Lung (tissue), 12 donors: ENCODE results near the gene FSTL1. TPM values are rescaled to one million over a fixed set of nuclear protein-coding genes. Genes with fewer than 3 reads are reported as not detected.

ENCODE experiments used
- ATAC-seq: fragments of 200-7000 bp; cut with Tn5 transposase; one replicate; pipeline ENCODE4 v1.9.1; 2020; ENCODE audit warnings: moderate number of reproducible peaks; ENCODE audit not compliant: insufficient read depth, low FRiP score
- DNase-seq, 3 donors: peaks; one replicate each; pipeline ENCODE4 v3.0.0-alpha.2; 2013 to 2017
- H3K27ac ChIP-seq, 2 donors: one replicate each; pipeline ENCODE4 v1.5.1; 2013; ENCODE audit warnings: mild to moderate bottlenecking in 2 of 2, moderate library complexity in 2 of 2, control low read depth in 1 of 2, inconsistent platforms in 1 of 2, low read depth in 1 of 2, low read length in 1 of 2
- H3K27me3 ChIP-seq, 3 donors: one replicate each; pipeline ENCODE4 v1.5.1; 2013; ENCODE audit warnings: low read length in 2 of 3; ENCODE audit not compliant: control insufficient read depth in 3 of 3, insufficient read depth in 3 of 3
- H3K36me3 ChIP-seq, 4 donors: one replicate each; pipeline ENCODE4 v1.5.1; 2013; ENCODE audit warnings: low read length in 4 of 4, mild to moderate bottlenecking in 1 of 4, moderate library complexity in 1 of 4; ENCODE audit not compliant: control insufficient read depth in 4 of 4, insufficient read depth in 4 of 4
- H3K4me1 ChIP-seq, 5 donors: one replicate each; pipeline ENCODE4 v1.5.1; 2013; ENCODE audit warnings: low read length in 5 of 5, mild to moderate bottlenecking in 2 of 5, moderate library complexity in 1 of 5; ENCODE audit not compliant: control insufficient read depth in 5 of 5, insufficient read depth in 5 of 5
- H3K4me3 ChIP-seq: one replicate; pipeline ENCODE4 v1.5.1; 2013; ENCODE audit warnings: mild to moderate bottlenecking, control low read depth, moderate library complexity
- H3K9ac ChIP-seq, 2 donors: one replicate each; pipeline ENCODE4 v1.5.1; 2013; ENCODE audit warnings: low read length in 2 of 2, control low read depth in 1 of 2; ENCODE audit not compliant: insufficient read depth in 1 of 2
- H3K9me3 ChIP-seq, 4 donors: one replicate each; pipeline ENCODE4 v1.5.1; 2013; ENCODE audit warnings: low read length in 3 of 4, mild to moderate bottlenecking in 1 of 4, moderate library complexity in 1 of 4; ENCODE audit not compliant: control insufficient read depth in 4 of 4, insufficient read depth in 3 of 4
- CTCF ChIP-seq: IDR thresholded peaks from 2 replicates; pipeline ENCODE4 v1.5.1; 2012; ENCODE audit warnings: mild to moderate bottlenecking; ENCODE audit errors: control extremely low read depth, extremely low read depth
- WGBS, 2 donors: extraction: QIAGEN DNeasy Blood & Tissue Kit; methylation state at CpG; one replicate each; pipeline ENCODE4 v1.1.7; 2013; 5-methylcytosine and 5-hydroxymethylcytosine counted together
- polyA plus RNA-seq, 2 donors: library from polyadenylated mRNA; stranded (reverse); fragments of 200-250 nt; gene quantifications; one replicate each; pipeline ENCODE4 v1.2.1, GENCODE V29; 2013
- total RNA-seq, 2 donors: library from RNA; depleted of rRNA in 1 of 2; stranded (reverse); fragments of >200 nt in 1 of 2; gene quantifications; one replicate each; pipeline ENCODE4 v1.2.1, GENCODE V29; 2014 to 2021
- donor health status: control.
- donor health status: control.
- donor health status: Bipolar disorder and iron deficiency.
- donor health status: healthy.
- donor health status: DM: yes; HTN: yes; CAD: no.

The FSTL1 gene
- total and polyA plus RNA-seq, 4 donors: 24.9 to 544 (median 192) TPM

- H3K4me1 ChIP-seq: peaks cover 2 to 46% (median 38%) of the 10 kb centered on the region in 5 donors
- no peaks in the 10 kb centered on the region for H3K9me3 ChIP-seq
- DNase-seq: no peak
- no peak for TF ChIP-seq CTCF
- peak overlapping the region in 1 of 2 donors; percentile 80 for H3K9ac ChIP-seq
- peak overlapping the region; percentile 14 to 18 for H3K27ac ChIP-seq
- no peaks in the 10 kb centered on the region for H3K27me3 ChIP-seq
- H3K36me3 ChIP-seq: peaks cover 1 to 37% (median 8%) of the 10 kb centered on the region in 4 donors
- ATAC-seq: no peak
- whole genome bisulfite sequencing, 2 donors: 39 to 72% methylated on average over 5 of the region's 5 CpGs
- no peak overlapping the region for H3K4me3 ChIP-seq
Measured at GRCh38 chr3:120440001-120440703, 10.6 kb downstream of the FSTL1 start.

- ATAC-seq (peak; percentile 32), DNase-seq (peak; percentile 88 to 96 (median 91))
- Histone ChIP-seq H3K27ac (peak overlapping the region; percentile 68 to 75), H3K4me1 (peaks cover 4 to 40% (median 38%) of the 10 kb centered on the region in 5 donors), H3K9me3 (no peaks in the 10 kb centered on the region), H3K9ac (peak overlapping the region in 1 of 2 donors; percentile 40), H3K27me3 (no peaks in the 10 kb centered on the region), H3K36me3 (peaks cover 1 to 43% (median 8%) of the 10 kb centered on the region in 4 donors), H3K4me3 (no peak overlapping the region)
- 44 to 58% methylated on average over 10 of the region's 10 CpGs for WGBS, 2 donors
- no peak for TF ChIP-seq CTCF
Measured at GRCh38 chr3:120438665-120439370, 12.0 kb downstream of the FSTL1 start.

GRCh38 chr3:120438216-120438615 is 12.6 kb downstream of the FSTL1 start:
- H3K27ac ChIP-seq: no peak overlapping the region
- ATAC-seq (no peak), DNase-seq (no peak)
- no peak for TF ChIP-seq CTCF
- peaks cover 4 to 38% (median 37%) of the 10 kb centered on the region in 5 donors for H3K4me1 ChIP-seq
- WGBS, 2 donors: 72 to 82% methylated on average over 4 of the region's 4 CpGs
- no peak overlapping the region for H3K4me3 ChIP-seq
- peak overlapping the region in 1 of 2 donors; percentile 40 for H3K9ac ChIP-seq
- no peaks in the 10 kb centered on the region for H3K9me3 ChIP-seq
- no peaks in the 10 kb centered on the region for H3K27me3 ChIP-seq
- H3K36me3 ChIP-seq: peaks cover 1 to 44% (median 8%) of the 10 kb centered on the region in 4 donors
